ENCODE measurements around the gene C7orf25.
"Not testable (repeated sequence)": the region's sequence is repeated elsewhere in the genome, so short reads cannot be mapped to it uniquely, and the experiment has no call there.

C7orf25 gene

GRCh38 chr7:42928754-42929153 is 16.9 kb upstream of the C7orf25 start:
- DNase-seq: no peak

DNA sequence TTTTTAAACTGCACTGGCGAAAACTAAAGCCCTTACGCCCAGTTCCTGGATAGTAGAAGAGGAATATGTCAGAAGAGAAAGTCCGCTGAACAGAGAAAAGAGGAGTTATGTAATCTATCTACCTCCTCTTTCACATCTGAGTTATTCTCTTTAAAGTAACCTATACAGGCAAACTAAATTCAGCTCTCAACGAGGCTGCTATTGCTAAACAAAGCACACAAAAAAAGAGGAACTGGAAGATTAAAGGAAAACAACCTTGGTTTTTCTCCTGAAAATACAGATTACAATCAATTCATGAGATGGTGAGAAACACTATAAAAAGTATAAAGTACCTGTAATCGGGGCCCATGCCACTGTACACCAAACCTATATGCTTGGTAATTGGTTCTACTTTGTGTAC is 14.3 kb upstream of the C7orf25 start:
- no peak for DNase-seq

- DNase-seq: no peak
Measured at GRCh38 chr7:42925630-42926029, 13.8 kb upstream of the C7orf25 start.

- DNase-seq: no peak
Measured at GRCh38 chr7:42924223-42924838, 12.5 kb upstream of the C7orf25 start.

DNA sequence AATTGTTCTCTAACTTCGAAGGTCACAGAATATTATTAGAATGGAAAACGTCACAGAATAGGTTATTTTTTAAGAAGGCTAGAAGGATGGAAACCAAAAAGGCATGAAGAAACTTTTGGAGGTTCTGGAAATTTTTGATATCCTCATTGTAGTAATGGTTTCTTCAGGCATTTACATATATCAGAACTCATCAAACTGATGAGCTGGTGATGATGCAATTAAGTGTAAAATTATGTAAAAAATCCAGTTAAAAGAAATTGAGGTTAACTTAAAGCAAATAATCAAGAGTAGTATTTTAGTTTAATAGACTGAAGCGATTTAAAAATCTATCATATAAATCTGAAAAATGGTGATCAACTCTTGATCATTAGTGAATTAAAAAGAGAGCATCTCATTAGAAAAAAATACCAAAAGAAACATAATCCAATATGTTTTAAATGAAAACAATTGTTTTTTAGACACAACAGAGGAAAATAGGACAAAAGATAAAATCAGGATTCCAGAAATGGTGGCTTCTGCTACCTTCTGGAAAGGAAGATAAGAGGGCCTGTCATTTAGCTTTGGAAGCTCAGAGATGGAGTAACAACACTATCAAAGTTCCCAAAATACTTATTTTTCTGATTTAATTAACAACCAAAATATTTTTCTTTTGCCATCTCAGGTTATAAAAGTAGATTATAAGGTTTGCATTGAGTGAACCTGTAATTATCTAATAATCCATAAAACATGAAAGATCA is 10.3 kb upstream of the C7orf25 start:
- DNase-seq: no peak

GRCh38 chr7:42915356-42915755 is 3.5 kb upstream of the C7orf25 start:
- no peak for DNase-seq

DNA sequence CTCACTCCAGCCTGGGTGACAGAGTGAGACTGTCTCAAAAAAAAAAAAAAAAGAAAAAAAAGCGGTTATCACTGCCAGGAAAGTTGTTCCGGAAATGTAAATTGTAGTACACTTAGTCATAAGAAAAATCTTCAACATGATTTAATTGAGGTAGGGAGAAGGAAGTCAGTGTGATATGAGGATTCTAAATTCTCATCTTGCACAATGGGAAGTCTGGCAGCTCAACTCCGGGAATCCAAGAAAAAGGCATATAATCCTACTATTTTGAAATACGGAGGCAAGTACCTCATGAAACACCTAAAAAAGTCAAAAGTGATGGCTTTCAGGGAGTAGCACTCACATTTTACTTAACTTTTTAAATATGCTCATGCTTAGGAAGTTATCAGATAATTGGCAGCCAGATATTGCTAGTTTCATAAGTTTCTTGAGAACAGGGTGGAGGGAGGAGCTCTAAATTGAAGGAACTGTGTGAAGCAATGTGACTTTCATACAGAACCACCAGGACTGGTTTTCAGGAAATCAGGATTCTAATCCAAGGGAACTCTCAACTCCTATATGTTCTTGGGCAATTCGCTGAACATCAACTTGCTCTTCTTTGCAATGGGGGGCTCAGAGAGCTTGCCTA is 2.7 kb upstream of the C7orf25 start:
- no peak for DNase-seq

- DNase-seq: no peak
Measured at GRCh38 chr7:42914009-42914408, 2.1 kb upstream of the C7orf25 start.

GRCh38 chr7:42913591-42913990 is 1.7 kb upstream of the C7orf25 start:
- no peak for DNase-seq

GRCh38 chr7:42910306-42910705 is 1.6 kb downstream of the C7orf25 start:
- DNase-seq: no peak

DNA sequence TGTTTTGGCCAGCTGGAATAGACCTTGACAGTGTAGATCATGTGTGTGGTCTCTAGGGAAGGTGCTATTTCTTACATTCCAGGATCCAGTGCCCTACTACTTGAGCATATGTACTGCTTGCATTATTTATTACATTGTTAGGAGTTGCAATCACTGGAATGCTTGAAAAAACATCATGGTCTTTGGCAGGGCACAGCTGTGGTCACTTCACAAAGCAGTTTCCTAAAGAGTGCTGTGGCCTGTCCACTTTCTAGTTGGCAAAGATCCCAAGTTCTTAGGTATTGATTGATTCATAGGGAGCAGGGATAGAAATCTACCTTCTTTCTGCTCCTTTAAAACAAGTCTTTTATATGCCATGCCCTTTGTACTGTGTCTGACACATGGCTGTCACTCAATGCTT is 4.6 kb downstream of the C7orf25 start:
- no peak for DNase-seq

DNA sequence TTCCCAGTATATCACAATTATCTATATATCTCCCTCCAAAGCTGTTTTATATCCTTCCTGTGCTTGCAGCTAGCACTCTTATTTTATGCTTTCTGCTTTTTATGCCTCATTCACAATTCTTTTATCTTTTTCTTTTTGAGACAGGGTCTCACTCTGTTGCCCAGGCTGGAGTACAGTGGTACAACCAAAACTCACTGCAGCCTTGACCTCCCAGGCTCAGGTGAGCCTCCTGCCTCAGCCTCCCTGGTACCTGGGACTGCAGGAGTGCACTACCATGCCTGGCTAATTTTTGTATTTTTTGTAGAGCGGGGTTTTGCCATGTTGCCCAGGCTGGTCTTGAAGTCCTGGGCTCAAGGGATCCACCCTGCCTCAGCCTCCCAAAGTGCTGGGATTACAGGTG is 5.7 kb downstream of the C7orf25 start:
- no peak for DNase-seq

- DNase-seq: no peak
Measured at GRCh38 chr7:42902331-42902730, 9.5 kb downstream of the C7orf25 start.

DNA sequence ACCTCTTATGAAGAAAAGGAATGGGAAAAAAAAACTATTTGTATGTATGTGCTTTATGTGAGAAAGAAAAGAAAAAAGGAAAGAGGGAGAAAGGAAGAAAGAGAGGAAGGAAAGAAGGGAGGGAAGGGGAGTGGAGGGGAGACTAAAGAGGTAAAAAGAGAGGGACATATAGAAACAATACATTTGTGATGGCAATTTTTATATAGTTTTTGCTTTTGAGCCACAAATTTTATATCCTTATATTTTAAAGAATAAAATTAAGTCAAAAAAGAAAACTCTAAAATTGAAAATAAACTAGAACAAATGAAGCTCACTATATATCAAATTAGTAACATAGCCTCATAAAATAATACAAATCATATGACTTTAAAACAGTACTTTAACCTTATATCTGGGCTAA is 11.0 kb downstream of the C7orf25 start:
- DNase-seq: no peak

DNA sequence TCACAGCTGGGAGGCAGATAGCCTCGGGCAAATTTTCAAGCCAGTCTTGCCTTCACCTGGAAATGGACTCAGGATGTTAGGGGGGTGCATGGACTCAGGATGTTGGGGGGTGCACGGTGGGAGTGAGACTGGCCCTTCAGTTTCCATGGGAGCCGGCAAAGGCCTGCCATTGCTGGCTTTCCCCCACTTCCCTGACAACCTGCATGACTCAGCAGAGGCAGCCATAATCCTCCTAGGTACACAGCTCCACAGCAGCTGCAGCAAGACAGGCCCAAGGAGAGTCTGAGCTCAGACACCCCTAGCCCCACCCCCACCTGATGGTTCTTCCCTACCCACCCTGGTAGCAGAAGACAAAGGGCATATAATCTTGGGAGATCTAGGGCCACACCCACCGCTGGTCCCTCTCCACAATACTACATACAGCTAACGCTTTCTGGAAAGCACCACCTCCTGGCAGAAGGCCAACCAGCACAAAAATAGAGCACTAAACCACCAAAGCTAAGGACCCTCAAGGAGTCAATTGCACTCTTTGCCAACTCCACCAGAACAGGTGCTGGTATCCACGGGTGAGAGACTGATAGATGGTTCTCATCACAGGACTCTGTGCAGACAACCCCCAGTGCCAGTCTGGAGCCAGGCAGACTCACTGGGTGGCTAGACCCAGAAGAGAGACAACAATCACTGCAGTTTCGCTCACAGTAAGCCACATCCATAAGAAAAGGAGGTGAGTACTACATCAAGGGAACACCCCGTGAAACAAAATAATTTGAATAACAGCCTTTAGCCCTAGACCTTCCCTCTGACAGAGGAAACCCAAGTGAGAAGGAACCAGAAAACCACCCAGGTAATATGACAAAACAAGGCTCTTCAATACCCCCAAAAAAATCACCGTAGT is 18.3 kb downstream of the C7orf25 start:
- no peak for DNase-seq

DNA sequence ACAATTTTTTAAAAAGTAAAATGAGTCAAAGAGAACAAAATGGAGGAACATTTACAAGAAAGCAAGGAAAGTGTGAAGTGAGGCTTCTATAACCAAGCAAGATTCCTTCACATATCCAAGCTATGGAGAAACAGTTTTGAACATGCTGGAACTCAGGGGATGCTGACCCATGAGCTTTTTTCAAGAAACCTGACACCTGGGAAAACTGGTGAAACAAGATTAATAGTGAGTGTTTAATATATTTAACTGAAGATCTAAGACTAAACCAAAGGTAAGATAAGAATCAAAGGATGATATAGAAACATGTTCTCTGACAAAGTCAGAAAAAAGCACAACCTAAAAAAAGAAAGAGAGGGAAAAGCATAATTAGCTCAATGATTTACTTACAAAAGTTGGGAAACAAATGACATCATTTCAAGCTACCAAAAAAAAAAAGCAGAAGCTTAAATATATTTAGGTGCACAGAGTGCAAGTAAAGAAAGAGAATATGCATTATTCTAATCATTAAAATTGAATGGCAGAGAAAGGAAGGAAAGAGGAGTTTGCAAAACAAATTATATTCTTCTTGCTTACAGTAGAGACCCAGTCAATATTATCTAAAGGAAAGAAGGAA is 24.9 kb downstream of the C7orf25 start:
- DNase-seq: no peak

GRCh38 chr7:42886129-42886528 is 25.7 kb downstream of the C7orf25 start:
- DNase-seq: no peak

- not testable (repeated sequence) for DNase-seq
Measured at GRCh38 chr7:42885183-42885582, 26.7 kb downstream of the C7orf25 start.

- no peak for DNase-seq
Measured at GRCh38 chr7:42883950-42884349, 27.9 kb downstream of the C7orf25 start.

- no peak for DNase-seq
Measured at GRCh38 chr7:42880392-42880791, 31.5 kb downstream of the C7orf25 start.

DNA sequence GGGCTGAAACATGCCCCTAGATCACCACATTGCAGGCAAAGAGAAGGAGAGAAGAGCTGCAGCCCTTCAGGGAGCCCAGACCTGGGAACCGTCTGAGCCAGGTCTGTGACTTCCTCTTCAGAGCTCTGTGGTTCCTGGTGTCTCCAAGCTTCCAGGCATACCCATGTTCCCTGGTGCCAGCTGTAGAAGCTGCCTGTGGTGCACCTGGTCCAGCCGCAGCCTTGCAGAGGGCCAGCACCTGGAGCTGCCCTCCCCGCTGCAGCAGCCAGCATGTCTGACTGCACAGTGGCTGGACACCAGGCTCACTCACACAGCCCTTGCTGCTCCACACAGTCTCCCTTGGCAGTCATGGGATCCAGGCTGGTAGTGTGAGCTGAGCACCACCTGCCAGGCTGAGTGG is 33.6 kb downstream of the C7orf25 start:
- no peak for DNase-seq

DNA sequence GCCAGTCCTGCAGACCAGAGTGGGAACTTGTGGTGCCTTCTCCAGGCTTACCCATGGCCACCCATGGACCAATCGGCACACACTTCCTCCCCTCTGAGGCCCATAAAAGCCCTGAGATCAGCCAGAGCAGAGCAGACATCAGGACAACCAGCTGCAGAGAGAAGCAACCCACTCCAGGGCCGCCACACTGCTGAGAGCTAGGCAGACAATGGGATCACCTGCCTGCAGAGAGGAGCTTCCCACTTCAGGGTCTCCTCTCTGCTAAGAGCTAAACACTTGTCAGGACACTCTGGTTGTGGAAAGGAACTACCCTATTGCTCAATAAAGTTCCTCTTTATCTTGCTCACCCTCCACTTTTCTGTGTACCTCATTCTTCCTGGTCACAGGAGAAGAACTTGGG is 34.0 kb downstream of the C7orf25 start:
- DNase-seq: no peak

Data from activated gamma-delta T cell treated with Interleukin-2 at 50 U/mL for 16 hours (primary cell).